HG03354 (cell line): ENCODE results near the gene PSMC3IP.
A peak's percentile ranks its signal among the peaks of the same experiment; 100 is the strongest.
"Not testable (repeated sequence)": the region's sequence is repeated elsewhere in the genome, so short reads cannot be mapped to it uniquely, and the experiment has no call there.

Experiments used
- ATAC-seq: cut with Tn5 transposase; IDR thresholded peaks from one replicate; pipeline ENCODE4 v1.9.1; 2021; ENCODE audit warnings: mild to moderate bottlenecking; ENCODE audit not compliant: unreplicated experiment, poor library complexity, severe bottlenecking

Gene PSMC3IP

DNA sequence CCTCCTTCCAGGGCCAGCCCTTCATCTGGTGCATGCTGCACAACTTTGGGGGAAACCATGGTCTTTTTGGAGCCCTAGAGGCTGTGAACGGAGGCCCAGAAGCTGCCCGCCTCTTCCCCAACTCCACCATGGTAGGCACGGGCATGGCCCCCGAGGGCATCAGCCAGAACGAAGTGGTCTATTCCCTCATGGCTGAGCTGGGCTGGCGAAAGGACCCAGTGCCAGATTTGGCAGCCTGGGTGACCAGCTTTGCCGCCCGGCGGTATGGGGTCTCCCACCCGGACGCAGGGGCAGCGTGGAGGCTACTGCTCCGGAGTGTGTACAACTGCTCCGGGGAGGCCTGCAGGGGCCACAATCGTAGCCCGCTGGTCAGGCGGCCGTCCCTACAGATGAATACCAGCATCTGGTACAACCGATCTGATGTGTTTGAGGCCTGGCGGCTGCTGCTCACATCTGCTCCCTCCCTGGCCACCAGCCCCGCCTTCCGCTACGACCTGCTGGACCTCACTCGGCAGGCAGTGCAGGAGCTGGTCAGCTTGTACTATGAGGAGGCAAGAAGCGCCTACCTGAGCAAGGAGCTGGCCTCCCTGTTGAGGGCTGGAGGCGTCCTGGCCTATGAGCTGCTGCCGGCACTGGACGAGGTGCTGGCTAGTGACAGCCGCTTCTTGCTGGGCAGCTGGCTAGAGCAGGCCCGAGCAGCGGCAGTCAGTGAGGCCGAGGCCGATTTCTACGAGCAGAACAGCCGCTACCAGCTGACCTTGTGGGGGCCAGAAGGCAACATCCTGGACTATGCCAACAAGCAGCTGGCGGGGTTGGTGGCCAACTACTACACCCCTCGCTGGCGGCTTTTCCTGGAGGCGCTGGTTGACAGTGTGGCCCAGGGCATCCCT is 34.1 kb downstream of the PSMC3IP start:
- no peak for ATAC-seq

DNA sequence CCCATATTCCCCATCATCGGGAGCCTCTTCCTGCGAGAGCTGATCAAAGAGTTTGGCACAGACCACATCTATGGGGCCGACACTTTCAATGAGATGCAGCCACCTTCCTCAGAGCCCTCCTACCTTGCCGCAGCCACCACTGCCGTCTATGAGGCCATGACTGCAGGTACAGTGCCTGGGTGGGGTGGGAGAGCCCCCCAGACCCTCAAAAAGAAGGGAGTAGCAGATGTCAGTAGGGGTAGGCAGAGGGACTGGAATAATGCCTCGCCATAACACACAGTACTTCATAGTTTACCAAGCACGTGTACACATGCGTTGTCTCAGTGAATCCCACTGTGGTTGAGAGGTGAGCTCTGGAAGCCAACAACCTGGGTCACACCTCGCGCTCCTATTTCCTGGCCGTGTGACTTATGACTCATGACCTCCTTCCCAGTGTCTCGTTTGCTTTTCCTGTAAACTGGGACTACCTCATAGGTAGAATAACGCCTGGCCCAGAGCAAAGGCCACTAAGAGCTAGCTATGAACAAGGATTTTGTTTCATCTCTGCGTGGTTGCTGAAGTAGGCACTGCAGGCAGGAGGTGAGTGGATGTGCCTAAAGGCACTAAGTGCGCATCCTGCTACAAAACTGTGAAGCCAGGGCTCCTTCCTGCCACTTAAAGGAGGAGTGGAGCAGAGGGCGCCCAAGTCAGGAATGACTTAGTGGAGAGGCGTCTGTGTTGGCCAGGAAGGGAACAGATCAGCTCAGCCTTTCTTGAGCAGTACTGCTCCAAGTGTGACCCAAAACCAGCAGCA is 36.3 kb downstream of the PSMC3IP start:
- no peak for ATAC-seq

DNA sequence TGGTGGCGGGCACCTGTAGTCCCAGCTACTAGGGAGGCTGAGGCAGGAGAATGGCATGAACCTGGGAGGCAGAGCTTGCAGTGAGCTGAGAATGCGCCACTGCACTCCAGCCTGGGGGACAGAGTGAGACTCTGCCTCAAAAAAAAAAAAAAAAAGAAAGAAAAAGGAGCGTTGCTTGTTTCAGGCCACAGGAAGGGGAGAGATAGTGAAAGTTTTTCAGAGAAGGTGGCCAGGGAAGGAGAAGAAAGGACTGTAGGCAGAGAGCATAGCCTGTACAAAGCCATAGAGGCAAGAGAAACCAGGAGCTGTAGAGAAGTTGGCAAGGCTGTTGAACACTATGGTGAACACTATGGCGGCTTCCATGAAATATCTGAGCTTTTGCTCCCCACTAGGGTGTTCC is 37.0 kb downstream of the PSMC3IP start:
- not testable (repeated sequence) for ATAC-seq

DNA sequence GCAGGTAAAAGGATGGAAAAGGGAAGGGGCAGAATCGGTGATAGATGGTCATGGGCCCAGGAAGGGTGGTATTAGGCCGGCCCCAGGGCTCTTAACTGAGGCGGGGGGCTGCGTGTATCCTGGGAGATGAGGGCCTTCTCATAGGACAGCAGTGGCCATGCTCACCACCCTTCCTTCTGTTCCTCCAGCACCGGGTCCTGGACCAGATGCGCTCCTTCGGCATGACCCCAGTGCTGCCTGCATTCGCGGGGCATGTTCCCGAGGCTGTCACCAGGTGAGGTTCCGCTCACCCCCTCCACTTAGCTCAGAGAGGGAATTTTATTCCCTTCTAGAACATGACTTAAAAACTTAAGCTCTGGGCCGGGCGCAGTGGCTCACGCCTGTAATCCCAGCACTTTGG is 39.0 kb downstream of the PSMC3IP start:
- ATAC-seq = no peak

DNA sequence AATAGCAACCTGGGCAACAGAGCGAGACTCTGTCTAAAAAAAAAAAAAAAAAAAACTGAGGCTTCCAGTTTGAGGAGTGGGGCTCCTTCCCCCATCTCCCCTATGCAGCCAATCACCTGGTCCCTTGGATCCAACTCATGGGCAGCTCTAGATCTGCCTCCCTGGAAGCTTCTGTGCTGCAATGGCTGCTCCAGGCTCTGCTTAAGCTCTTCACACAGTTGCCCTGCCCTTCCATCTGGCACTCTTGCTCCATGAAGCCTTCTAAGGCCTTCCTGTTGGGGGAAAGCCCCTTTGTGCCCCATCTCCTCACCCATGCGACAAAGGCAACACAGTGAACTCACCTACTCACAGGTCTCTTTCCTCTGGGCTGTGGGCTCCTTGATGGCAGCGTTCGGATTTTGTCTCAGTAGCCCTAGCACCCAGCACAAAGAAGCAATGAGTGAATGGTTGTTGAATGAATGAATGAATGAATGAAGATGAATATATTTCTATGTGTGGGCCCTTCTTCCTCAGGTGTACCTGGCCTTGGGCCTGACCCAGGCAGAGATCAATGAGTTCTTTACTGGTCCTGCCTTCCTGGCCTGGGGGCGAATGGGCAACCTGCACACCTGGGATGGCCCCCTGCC is 39.6 kb downstream of the PSMC3IP start:
- ATAC-seq = no peak

DNA sequence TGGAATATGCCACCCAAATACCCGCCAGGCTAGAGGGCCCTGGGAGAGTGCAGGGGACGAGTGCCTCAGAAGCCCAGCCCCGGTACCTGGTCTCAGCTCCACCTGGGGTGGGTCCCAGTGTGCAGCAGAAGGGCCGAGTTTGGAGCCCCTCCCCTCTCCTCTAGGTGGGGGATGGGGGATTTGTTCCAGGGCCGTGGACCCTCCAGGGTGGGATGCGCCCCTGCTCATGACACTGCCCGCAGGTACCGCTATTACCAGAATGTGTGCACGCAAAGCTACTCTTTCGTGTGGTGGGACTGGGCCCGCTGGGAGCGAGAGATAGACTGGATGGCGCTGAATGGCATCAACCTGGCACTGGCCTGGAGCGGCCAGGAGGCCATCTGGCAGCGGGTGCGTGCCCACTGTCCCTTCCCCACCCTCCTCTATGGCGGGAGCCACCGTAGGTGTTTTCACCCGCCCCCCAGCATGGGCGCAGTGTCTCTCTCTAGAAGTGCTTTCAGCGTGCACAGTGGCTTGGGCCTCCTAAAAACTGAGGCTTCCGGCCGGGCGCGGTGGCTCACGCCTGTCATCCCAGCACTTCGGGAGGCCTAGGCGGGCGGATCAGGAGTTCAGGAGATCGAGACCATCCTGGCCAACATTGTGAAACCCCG is 40.2 kb downstream of the PSMC3IP start:
- no peak for ATAC-seq

DNA sequence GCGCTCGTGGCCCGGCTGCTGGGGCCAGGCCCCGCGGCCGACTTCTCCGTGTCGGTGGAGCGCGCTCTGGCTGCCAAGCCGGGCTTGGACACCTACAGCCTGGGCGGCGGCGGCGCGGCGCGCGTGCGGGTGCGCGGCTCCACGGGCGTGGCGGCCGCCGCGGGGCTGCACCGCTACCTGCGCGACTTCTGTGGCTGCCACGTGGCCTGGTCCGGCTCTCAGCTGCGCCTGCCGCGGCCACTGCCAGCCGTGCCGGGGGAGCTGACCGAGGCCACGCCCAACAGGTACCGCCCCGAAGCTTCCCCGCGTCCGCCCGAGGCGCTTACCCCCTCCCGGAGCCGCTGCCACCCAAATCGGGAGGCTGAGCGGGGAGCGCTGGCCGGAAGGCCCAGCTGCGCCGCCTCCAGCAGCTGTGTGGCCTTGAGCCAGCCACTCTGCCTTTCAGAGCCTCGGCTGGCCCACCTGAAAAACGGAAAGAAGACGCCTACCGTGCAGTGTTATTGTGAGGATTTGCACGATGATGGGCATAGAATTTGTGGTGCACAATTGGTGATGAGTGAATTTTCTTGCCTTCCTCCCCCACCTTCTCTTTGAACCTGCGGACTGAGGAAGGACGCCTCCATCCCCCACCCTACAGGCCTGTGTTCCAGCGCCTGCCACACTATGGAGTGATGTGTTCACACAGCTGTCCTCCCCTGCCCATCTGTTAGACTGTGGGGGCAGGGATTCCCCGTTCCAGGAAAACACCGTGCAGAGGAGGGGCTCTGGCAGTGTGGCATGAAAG is 41.0 kb downstream of the PSMC3IP start:
- peak; percentile 72 for ATAC-seq

DNA sequence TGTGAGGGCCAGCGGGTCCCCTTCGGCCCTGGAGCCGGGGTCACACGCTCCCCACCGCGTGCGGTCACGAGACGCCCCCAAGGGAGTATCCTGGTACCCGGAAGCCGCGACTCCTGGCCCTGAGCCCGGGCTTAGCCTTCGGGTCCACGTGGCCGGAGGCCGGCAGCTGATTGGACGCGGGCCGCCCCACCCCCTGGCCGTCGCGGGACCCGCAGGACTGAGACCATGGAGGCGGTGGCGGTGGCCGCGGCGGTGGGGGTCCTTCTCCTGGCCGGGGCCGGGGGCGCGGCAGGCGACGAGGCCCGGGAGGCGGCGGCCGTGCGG is 41.5 kb downstream of the PSMC3IP start, which contains the start of gene NAGLU:
TSS of gene NAGLU (plus strand) at position 194 of the 324 bp plus-strand sequence. CDS start at position 226, 32 bp downstream.
- peak; percentile 82 for ATAC-seq

DNA sequence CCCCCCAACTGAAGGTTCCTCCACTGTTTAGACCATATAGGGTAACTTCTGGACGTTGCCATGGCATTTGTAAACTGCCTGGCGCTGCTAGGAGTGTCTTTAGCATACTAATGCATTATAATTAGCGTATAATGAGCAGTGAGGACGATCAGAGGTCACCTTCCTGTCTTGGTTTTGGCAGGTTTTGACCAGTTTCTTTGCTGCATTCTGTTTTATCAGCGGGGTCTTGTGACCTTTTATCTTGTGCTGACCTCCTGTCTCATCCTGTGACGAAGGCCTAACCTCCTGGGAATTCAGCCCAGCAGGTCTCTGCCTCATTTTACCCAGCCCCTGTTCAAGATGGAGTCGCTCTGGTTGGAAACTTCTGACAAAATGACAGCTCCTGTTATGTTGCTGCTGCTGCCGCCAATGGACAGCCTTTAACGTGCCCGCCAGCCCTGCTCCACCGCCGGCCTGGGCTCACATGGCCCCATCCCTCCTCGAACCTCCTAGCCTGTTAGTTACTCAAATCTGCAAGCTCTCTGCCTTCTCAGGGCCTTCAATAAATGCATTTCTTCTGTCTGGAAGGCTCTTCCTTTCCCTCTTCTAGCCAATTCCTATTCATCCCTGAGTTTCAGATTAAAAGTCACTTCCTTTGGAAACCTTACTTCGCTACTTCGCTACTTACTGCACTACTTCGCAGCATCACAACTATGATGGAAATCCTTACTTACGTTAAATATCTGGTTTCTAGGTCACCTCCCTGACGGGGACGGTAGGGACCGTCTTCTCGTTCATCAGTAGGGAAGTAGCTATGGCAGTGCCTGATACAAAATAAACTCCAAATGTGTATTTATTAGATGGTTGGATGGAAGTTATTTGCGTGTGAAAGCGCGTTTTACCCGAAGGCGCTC is 42.1 kb downstream of the PSMC3IP start:
- no peak for ATAC-seq

DNA sequence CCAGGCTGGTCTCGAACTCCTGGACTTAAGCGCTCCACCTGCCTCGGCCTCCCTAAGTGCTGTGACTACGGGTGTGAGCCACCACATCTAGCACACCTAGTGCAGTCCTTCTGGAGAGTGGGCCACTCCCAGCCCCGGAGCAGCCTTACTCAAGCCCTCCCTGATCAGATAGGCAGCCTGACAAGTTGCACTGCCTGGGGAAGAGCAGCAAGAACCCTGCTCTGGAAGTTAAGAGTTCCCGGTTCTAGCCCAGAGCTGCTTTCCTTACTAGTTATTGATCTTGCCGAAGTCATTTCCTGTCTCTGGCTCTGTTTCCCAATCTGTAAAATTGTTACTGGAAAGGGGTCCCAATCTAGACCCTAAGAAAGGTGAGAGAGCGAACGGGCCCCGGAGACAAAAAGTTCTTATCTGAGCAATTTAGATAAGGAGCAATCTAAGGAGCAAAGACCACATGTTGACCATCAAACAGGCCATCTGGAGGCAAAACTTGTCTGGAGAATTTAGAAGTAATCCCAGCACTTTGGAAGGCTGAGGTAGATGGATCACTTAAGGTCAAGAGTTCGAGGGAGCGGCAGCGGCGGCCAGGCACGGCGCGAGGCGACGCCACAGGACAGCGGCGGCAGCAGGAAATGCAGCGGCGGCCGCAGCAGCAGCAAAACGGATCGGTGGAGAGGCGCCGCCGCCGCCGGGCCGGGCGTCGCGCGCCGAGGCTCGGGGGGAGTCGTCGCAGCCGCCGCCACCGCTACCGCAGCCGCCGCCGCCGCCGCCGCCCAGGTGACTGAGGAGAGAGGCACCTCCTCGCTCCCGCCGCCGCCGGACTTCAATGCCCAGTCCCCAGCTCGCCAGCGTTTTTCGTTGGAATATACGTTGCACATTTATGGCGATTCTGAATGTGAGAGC is 45.8 kb downstream of the PSMC3IP start:
- no peak for ATAC-seq

DNA sequence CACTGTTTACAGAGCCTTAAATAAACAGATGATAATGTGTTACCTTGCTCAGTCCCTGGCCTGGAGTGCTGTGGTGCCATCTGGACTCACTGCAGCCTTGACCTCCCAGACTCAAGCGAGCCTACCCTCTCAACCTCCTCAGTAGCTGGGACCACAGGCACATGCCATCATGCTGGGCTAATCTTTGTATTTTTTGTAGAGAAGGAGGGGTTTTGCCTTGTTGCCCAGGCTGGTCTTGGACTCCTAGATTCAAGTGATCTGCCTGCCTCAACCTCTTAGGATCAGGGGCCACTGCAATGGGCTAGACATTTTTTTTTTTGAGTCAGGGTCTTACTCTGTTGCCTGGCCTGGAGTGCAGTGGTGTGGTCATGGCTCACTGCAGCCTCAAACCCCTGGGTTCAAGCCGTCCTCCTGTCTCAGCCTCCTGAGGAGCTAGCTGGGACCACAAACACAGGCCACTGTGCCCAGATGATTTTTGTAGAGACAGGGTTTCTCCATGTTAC is 46.5 kb downstream of the PSMC3IP start:
- ATAC-seq = no peak

DNA sequence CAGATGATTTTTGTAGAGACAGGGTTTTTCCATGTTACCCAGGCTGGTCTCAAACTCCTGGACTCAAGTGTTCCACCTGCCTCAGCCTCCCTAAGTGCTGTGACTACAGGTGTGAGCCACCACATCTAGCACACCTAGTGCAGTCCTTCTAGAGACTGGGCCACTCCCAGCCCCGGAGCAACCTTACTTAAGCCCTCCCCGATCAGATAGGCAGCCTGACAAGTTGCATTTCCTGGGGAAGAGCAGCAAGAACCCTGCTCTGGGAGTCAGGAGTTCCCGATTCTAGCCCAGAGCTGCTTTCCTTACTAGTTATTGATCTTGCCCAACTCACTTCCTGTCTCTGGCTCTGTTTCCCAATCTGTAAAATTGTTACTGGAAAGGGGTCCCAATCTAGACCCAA is 48.5 kb downstream of the PSMC3IP start:
- no peak for ATAC-seq

DNA sequence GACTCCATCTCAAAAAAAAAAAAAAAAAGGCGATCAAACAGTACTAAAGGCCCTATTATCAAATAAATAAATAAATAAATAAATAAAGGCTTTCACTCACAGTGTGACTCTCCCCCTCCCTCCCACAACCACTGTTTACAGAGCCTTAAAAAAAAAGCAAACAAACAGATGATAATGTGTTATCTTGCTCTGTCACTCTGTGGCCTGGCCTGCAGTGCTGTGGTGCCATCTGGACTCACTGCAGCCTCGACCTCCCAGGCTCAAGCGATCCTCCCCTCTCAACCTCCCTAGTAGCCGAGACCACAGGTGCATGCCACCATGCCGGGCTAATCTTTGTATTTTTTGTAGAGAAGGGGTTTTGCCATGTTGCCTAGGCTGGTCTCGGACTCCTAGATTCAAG is 49.6 kb downstream of the PSMC3IP start:
- no peak for ATAC-seq

DNA sequence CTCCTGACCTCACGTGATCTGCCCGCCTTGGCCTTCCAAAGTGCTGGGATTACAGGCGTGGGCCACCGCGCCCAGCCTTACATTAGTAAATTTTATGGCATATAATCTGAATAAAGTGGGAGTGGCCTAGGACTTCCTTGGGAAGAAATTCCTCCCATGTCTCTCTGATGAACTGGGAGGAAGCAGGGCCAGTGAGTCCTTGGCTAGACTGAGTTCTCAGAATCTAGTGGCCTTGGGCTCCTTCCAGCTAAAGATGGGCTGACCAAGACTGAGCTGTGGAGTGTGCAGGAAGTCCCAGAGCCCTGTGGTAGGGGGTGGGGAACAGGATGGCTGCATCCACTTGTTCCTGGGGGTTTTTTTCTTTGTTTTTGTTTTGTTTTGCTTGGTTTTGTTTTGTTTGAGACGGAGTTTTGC is 51.5 kb downstream of the PSMC3IP start:
- ATAC-seq = no peak

DNA sequence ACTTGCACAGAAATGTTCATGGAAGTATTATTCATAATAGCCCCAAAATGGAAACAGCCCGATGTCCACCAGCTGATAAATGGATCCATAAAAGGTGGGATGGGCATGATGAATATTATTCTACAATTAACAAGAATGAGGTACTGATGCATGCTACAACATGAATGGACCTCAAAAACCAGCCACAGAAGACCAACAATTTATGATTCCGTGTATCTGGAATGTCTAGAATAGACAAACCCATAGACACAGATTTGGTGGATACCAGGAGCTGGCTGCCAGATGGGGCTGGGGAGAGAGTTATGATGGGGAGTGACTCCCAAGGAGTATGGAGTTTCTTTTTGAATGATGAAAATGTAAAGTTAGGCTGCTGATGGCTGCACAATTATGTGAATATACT is 52.3 kb downstream of the PSMC3IP start:
- no peak for ATAC-seq

DNA sequence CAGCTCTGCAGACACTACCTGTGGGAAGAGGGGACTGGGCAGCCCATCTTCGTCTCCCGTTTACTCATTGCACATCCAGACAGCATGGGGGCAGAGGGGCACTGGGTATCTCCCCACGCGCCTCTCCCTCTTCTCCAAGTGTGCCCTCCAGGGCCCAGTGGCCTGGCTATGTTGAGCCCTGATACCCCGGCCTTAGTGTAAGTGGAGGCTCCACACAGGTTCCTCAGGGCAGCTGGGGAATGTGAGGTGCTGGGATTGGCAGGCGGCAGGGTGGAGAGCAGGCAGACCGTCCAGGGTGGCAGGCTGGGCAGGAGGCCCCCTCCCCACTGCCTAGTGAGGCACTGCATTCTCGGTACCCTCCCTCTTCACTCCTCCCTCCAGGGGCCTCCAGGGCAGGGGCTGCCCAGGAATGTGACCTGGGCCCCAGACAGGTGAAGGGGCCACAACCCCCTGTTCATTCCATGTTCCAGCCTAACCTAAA is 54.7 kb downstream of the PSMC3IP start:
- ATAC-seq = no peak
